ENCODE data around the gene WDR35. TPM values are rescaled to one million over a fixed set of nuclear protein-coding genes. Genes with fewer than 3 reads are reported as not detected.

Gene WDR35
- total and polyA plus RNA-seq, 8 donors, result 2.6 to 7.2 (median 3.8) TPM

DNA sequence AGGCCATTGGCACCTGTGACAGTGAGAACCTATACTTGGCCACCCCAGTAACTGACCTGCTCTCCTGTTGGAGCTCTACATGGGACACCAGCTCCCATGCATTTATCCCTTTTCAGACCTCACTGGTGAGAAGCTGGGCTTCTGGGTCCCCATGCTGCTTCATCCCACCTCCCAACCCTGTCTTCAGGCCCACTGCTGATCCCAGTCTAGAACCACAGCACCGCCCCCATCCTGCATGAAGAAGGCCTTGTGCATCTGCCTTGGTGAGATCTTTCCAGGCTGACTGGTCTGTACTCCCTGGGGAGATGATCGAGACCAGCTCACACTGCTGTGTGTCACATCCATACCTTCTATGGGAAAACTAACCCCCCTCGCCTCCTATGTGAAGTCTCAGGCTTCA is 110.8 kb downstream of the WDR35 start:
- DNase-seq, result no peak
- 75 to 77% methylated on average over 3 of the region's 3 CpGs for WGBS, 2 donors
- intact Hi-C loops (cut with DNase I), result no loop called here

GRCh38 chr2:19878268-19879046 is 111.4 kb downstream of the WDR35 start:
- TF ChIP-seq, protein P1, sequence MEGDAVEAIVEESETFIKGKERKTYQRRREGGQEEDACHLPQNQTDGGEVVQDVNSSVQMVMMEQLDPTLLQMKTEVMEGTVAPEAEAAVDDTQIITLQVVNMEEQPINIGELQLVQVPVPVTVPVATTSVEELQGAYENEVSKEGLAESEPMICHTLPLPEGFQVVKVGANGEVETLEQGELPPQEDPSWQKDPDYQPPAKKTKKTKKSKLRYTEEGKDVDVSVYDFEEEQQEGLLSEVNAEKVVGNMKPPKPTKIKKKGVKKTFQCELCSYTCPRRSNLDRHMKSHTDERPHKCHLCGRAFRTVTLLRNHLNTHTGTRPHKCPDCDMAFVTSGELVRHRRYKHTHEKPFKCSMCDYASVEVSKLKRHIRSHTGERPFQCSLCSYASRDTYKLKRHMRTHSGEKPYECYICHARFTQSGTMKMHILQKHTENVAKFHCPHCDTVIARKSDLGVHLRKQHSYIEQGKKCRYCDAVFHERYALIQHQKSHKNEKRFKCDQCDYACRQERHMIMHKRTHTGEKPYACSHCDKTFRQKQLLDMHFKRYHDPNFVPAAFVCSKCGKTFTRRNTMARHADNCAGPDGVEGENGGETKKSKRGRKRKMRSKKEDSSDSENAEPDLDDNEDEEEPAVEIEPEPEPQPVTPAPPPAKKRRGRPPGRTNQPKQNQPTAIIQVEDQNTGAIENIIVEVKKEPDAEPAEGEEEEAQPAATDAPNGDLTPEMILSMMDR (IDR thresholded peaks at IDR 0.05), result no peak
- no peak for FAIRE-seq
- ATAC-seq, result no peak
- Histone ChIP-seq H3K9me3 (no peaks in the 10 kb centered on the region), H3K4me3 (no peak overlapping the region), H3K4me1 (no peaks in the 10 kb centered on the region), H3K27ac (no peak overlapping the region), H3K27me3 (no peaks in the 10 kb centered on the region), H3K36me3 (no peaks in the 10 kb centered on the region)
- intact Hi-C loops (cut with DNase I), result no loop called here
- 94 to 96% methylated on average over 12 of the region's 12 CpGs for WGBS, 2 donors
- DNase-seq, result no peak

More for the DNA sequence above, 110.8 kb downstream of the WDR35 start:
- no peaks in the 10 kb centered on the region for H3K4me1 ChIP-seq
- no peak overlapping the region for H3K27ac ChIP-seq
- no peaks in the 10 kb centered on the region for H3K27me3 ChIP-seq
- TF ChIP-seq, protein P1 (IDR thresholded peaks at IDR 0.05), result no peak
- H3K36me3 ChIP-seq, result no peaks in the 10 kb centered on the region
- ATAC-seq (no peak), FAIRE-seq (no peak)
- H3K4me3 ChIP-seq, result no peak overlapping the region
- H3K9me3 ChIP-seq, result no peaks in the 10 kb centered on the region

GRCh38 chr2:19876751-19877150 is 113.2 kb downstream of the WDR35 start:
- intact Hi-C loops (cut with DNase I), result no loop called here
- ATAC-seq, result no peak
- no peak overlapping the region for H3K4me3 ChIP-seq
- no peak for FAIRE-seq
- H3K27me3 ChIP-seq, result no peaks in the 10 kb centered on the region
- H3K9me3 ChIP-seq, result no peaks in the 10 kb centered on the region
- no peak for DNase-seq
- WGBS, 2 donors, result 48 to 57% methylated on average over 4 of the region's 4 CpGs
- no peaks in the 10 kb centered on the region for H3K36me3 ChIP-seq
- H3K4me1 ChIP-seq, result no peaks in the 10 kb centered on the region
- TF ChIP-seq, protein P1 (IDR thresholded peaks at IDR 0.05), result no peak
- no peak overlapping the region for H3K27ac ChIP-seq

DNA sequence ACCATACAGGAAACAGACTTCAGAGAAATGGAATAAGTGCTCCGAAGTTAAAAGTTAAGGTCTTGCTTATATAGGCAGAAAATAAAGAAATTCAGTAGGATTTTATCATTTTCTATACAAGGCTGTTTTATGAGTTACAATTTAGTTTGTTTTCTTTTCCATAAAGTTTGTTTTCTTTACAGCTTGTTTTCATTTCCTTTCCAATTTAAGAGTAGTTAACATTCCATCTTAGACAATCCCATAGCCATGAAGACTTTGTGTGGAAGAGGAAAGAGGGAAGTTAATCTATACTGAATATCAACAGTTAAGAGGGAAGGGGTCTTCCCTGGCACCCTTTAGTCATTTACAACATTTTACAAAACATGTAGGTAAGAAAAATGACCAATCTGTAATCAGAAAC is 114.6 kb downstream of the WDR35 start:
- Histone ChIP-seq H3K4me3 (no peak overlapping the region), H3K4me1 (no peaks in the 10 kb centered on the region), H3K36me3 (no peaks in the 10 kb centered on the region), H3K27me3 (no peaks in the 10 kb centered on the region), H3K27ac (no peak overlapping the region), H3K9me3 (no peaks in the 10 kb centered on the region)
- intact Hi-C loops (cut with DNase I), result no loop called here
- no peak for DNase-seq
- 88 to 90% methylated on average over 1 of the region's 1 CpG for WGBS, 2 donors
- FAIRE-seq, result no peak
- TF ChIP-seq, protein P1 (IDR thresholded peaks at IDR 0.05), result no peak
- ATAC-seq, result no peak

DNA sequence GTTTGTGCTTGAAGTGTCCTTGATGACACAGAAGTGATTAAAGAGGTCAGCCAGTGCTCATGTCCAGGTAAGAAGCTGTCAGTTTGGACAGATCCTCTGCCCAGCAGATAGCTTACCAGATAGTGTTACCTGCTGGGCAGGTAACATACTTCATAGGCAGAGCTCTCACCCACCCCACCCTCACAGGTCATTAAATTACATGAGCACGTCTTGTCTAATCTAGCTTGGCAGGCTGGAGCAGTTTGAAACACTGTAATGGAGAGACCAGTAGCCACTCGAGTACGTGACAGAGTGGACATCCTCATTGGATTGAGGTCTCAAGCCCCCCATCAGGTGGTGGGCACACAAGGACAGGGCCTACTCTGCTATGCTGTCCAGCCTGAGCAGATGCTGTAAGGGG is 115.2 kb downstream of the WDR35 start:
- H3K4me3 ChIP-seq, result no peak overlapping the region
- FAIRE-seq (no peak), DNase-seq (no peak), ATAC-seq (no peak)
- no peaks in the 10 kb centered on the region for H3K9me3 ChIP-seq
- intact Hi-C loops (cut with DNase I), result no loop called here
- no peaks in the 10 kb centered on the region for H3K27me3 ChIP-seq
- no peaks in the 10 kb centered on the region for H3K36me3 ChIP-seq
- TF ChIP-seq, protein P1 (IDR thresholded peaks at IDR 0.05), result no peak
- no peak overlapping the region for H3K27ac ChIP-seq
- 88 to 94% methylated on average over 3 of the region's 3 CpGs for WGBS, 2 donors
- no peaks in the 10 kb centered on the region for H3K4me1 ChIP-seq

All from pancreas (tissue), 10 donors.